Endothelial cell (in vitro differentiated cells): ENCODE results near the gene C1orf35. TPM values are rescaled to one million over a fixed set of nuclear protein-coding genes. Genes with fewer than 3 reads are reported as not detected.
"Not testable (repeated sequence)": the region's sequence is repeated elsewhere in the genome, so short reads cannot be mapped to it uniquely, and the experiment has no call there.

Experiments used
- DNase-seq: peaks from one replicate; pipeline ENCODE4 v3.0.0; 2021; ENCODE audit warnings: low spot score
- H3K27ac Mint-ChIP-seq: one replicate; pipeline ENCODE4 v1.8.0; 2021; ENCODE audit warnings: mixed read lengths, inconsistent platforms; ENCODE audit not compliant: unreplicated experiment
- H3K27me3 Mint-ChIP-seq: one replicate; pipeline ENCODE4 v1.8.0; 2021; ENCODE audit warnings: mild to moderate bottlenecking, moderate library complexity, mixed read lengths, inconsistent platforms; ENCODE audit not compliant: unreplicated experiment
- H3K36me3 Mint-ChIP-seq: one replicate; pipeline ENCODE4 v1.8.0; 2021; ENCODE audit warnings: mild to moderate bottlenecking, low read depth, mixed read lengths, inconsistent platforms; ENCODE audit not compliant: unreplicated experiment
- H3K4me1 Mint-ChIP-seq: one replicate; pipeline ENCODE4 v1.8.0; 2021; ENCODE audit warnings: mild to moderate bottlenecking, mixed read lengths, inconsistent platforms; ENCODE audit not compliant: unreplicated experiment
- H3K4me3 Mint-ChIP-seq: one replicate; pipeline ENCODE4 v1.8.0; 2021; ENCODE audit warnings: mild to moderate bottlenecking, mixed read lengths, inconsistent platforms; ENCODE audit not compliant: unreplicated experiment
- H3K9me3 Mint-ChIP-seq: one replicate; pipeline ENCODE4 v1.8.0; 2021; ENCODE audit warnings: mixed read lengths, inconsistent platforms; ENCODE audit not compliant: unreplicated experiment
- CTCF ChIP-seq: fragments of 200-600 bp; sonication (generic); IDR thresholded peaks from one replicate; pipeline ENCODE4 v1.5.0; 2021; ENCODE audit warnings: antibody characterized with exemption; ENCODE audit not compliant: unreplicated experiment
- total RNA-seq: library from RNA; stranded (reverse); fragmentation: NEBNext Ultra II Directional; extraction: Animal tissue kit (Norgen Biotek cat#: 25700); gene quantifications from one replicate; pipeline ENCODE4 v1.2.1, GENCODE V29; 2021; ENCODE audit not compliant: unreplicated experiment

C1orf35 gene
- total RNA-seq, 1 donor from 2014 or later = 23.2 TPM

- Mint-ChIP-seq H3K9me3 (peaks cover 4% of the 10 kb centered on the region), H3K27ac (no peak overlapping the region), H3K4me3 (no peak overlapping the region), H3K36me3 (no peaks in the 10 kb centered on the region), H3K27me3 (no peaks in the 10 kb centered on the region), H3K4me1 (no peaks in the 10 kb centered on the region)
- no peak for DNase-seq
- no peak for TF ChIP-seq CTCF
These were observed 14.9 kb upstream of the C1orf35 start for GRCh38 chr1:228118040-228118439.

- H3K4me3 Mint-ChIP-seq = no peak overlapping the region
- no peaks in the 10 kb centered on the region for H3K4me1 Mint-ChIP-seq
- no peak for TF ChIP-seq CTCF
- no peaks in the 10 kb centered on the region for H3K27me3 Mint-ChIP-seq
- no peak for DNase-seq
- no peak overlapping the region for H3K27ac Mint-ChIP-seq
- no peaks in the 10 kb centered on the region for H3K36me3 Mint-ChIP-seq
- H3K9me3 Mint-ChIP-seq = peaks cover 4% of the 10 kb centered on the region
These were observed 14.2 kb upstream of the C1orf35 start for GRCh38 chr1:228117335-228117734.

GRCh38 chr1:228114827-228115226 is 11.7 kb upstream of the C1orf35 start:
- Mint-ChIP-seq H3K4me3 (no peak overlapping the region), H3K27me3 (peaks cover 2% of the 10 kb centered on the region), H3K9me3 (peaks cover 4% of the 10 kb centered on the region), H3K27ac (no peak overlapping the region), H3K4me1 (peaks cover 5% of the 10 kb centered on the region), H3K36me3 (no peaks in the 10 kb centered on the region)
- no peak for DNase-seq
- no peak for TF ChIP-seq CTCF

GRCh38 chr1:228112617-228113016 is 9.5 kb upstream of the C1orf35 start:
- H3K27ac Mint-ChIP-seq = no peak overlapping the region
- TF ChIP-seq CTCF = no peak
- H3K27me3 Mint-ChIP-seq = peaks cover 3% of the 10 kb centered on the region
- H3K4me1 Mint-ChIP-seq = peaks cover 15% of the 10 kb centered on the region
- peaks cover 3% of the 10 kb centered on the region for H3K9me3 Mint-ChIP-seq
- H3K4me3 Mint-ChIP-seq = no peak overlapping the region
- no peaks in the 10 kb centered on the region for H3K36me3 Mint-ChIP-seq
- DNase-seq = no peak

GRCh38 chr1:228112167-228112566 is 9.0 kb upstream of the C1orf35 start:
- H3K4me1 Mint-ChIP-seq = peaks cover 15% of the 10 kb centered on the region
- H3K36me3 Mint-ChIP-seq = no peaks in the 10 kb centered on the region
- no peak for TF ChIP-seq CTCF
- no peaks in the 10 kb centered on the region for H3K9me3 Mint-ChIP-seq
- DNase-seq = no peak
- H3K27me3 Mint-ChIP-seq = peaks cover 3% of the 10 kb centered on the region
- H3K27ac Mint-ChIP-seq = no peak overlapping the region
- no peak overlapping the region for H3K4me3 Mint-ChIP-seq

GRCh38 chr1:228111315-228111714 is 8.2 kb upstream of the C1orf35 start:
- not testable (repeated sequence) for H3K9me3 Mint-ChIP-seq, H3K4me3 Mint-ChIP-seq, H3K27me3 Mint-ChIP-seq, H3K36me3 Mint-ChIP-seq, H3K27ac Mint-ChIP-seq, DNase-seq
- H3K4me1 Mint-ChIP-seq = peaks cover 15% of the 10 kb centered on the region
